GM18507 (cell line): ENCODE measurements around the gene HSPA8.
"Not testable (repeated sequence)": the region's sequence is repeated elsewhere in the genome, so short reads cannot be mapped to it uniquely, and the experiment has no call there.

ENCODE experiments used
- DNase-seq: peaks from one replicate; pipeline ENCODE4 v3.0.0; 2011; ENCODE audit warnings: low read depth; ENCODE audit not compliant: insufficient read length; ENCODE audit errors: extremely low spot score
- FAIRE-seq: peaks from 2 replicates; lab custom pipeline; 2011; peaks lifted over from hg19 to GRCh38; lab: Jason Lieb, UNC

The HSPA8 gene

DNA sequence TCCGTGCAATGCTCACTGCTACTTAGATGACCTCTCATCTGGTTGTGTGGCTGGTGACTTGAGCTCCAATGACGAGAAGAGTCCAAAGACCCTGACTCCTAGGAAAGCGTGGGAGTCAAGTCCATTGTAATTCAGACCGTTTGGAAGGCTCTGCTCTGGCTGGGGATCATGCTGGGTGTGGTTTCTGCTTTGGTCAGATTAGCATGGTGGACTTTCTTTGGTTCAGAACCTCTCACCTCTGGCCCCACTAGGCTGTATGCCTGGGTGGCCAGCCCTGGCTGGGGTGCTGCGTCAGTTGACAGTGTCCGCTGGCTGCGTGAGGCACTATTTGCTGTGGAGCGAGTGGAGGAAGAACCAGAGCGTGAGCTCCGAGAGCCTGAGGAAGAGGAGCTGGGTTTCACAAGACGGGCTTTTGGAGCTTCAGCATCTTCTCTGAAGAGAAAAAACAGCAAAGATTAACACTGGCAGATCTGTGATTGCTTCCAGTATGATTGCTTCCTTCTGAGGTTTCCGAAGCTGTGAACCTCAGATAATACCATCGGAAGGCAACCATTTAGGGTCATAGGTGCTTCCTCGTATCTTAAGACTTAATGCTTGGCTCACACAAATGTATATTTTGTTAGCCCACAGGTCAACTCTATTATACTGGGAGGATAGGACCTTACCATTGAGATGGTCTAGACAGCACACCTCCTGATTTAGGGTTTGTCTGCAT is 11.6 kb upstream of the HSPA8 start:
- FAIRE-seq (no peak), DNase-seq (no peak)

DNA sequence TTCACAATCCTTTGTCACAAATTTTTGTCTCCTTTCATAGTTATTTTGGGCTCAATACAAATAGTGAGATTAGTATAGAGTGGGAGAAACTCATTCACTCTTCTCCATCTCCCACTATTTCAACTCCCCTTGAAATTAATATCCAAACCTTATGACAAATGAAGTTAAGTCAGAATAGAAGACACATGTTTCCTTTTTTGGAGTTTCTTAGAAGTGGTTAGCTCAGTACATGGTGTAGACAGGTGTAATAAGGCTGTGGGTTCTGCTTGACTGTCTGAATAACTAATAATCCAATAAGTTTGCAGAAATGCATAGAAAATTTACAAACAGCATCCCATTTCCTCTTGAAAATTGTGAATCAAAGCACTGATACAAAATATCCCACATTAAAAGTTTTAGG is 10.8 kb upstream of the HSPA8 start:
- no peak for FAIRE-seq
- no peak for DNase-seq

DNA sequence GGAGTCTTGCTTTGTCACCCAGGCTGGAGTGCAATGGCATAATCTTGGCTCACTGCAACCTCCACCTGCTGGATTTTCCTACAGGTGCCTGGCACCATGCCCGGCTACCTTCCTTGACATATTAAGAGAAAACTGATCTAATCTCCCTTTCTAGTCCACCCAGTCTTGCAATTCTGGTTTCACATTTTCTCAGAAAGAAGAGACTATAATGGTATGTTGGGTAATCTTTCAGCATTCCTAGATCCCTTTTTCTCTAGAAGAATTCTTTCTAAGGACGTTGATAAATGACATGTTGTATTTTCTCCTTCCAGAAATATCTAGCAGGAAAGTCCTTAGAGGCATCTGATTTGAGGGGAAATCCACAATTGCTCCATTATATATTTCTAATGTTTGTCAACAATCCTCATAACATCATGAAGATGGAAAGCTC is 10.4 kb upstream of the HSPA8 start:
- no peak for FAIRE-seq
- DNase-seq: no peak

DNA sequence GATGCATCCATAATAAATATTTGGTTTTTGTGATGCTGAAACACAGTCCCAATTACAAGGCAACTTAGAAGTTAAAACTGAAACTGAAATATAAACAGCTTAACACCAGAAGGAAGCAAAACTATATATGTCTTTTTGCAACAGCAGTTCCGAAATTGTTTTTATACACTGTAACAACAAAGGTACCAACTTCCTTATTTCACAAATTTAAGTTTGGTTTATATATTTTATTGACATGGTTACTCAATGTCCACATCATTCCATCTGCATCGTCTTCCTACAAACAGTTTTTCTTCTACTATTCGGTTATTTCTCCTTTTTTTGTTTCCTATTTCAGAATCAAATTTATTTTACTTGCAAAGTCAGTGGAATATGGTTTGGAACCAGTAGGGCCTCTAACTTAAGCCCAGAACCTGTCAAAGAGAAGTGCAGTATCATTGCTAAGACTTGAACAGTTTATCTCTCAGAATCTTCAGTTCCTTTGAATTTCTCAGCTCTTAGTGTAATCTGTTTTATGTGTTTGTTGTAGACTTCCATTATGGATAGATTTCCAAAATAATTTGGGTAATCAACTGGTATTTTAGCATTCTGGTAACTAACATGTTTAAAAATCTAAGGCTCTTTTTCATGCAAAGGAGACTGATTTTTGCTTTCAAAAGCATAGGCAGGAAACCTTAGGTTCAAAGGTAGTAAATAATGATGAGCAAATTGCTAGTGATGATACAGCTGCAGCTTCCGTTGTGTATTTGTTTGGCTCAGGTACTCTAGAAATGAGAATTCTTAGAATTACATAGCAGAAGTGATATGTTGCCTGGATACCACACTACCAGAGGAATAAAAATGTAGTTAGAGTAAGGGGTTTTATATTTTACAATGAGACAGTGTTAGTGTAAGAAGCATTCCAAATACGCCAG is 8.2 kb upstream of the HSPA8 start:
- FAIRE-seq: peak; percentile 68
- no peak for DNase-seq

DNA sequence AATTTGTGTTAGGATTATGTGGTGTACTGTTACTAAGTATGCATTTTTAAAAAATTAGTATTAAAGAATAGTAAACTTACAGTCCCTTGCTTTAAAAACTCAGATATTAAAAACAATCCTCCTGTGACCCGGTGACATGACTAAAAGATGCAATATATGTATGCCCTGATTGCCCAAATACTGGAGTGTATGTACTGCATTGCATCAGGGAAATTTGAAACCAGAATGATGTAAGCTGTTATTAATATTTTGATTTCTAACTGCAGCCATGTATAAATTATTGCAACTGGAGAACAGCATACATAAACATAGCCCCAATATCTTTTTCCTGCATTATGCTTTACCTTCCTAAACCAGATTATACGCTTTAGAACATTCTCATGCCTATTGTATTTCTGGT is 3.7 kb upstream of the HSPA8 start:
- DNase-seq: no peak

DNA sequence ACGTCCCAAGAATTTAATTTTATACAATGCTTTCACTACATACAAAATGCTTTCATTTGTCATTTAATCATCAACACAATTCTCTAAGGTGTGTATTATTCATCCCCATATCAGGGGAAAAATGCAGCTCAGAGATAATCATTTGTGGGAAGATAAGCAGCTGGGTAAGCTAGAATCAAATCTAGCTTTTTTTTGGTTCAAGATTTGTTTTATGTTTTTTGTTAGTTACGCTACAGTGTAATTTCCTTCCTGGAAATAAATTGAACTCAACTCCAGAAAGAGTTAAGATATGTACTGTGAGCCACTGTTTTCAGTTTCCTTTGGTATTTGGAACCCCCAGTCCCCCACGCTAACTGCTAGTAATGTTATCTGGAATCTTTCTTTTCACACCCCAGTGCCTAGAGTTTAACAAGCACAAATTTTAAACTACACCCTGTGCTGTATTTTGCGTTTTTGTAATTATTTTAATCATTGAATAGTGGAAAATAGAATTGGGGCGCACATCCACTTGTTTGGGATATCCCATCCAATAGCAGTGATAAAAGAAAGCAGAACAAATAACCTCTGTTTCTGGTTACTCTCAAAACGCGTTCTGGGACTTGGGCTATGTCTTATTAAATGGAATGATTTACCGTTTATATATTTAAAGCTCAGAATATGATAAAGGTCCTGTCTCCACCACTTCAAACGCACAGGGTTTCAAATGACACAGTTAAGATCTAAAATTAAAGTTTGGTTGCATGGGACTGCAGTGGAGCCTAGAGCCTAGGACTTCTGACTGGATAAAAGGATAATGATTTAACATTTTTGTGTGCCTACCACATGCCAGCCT is 2.1 kb upstream of the HSPA8 start:
- FAIRE-seq (no peak), DNase-seq (no peak)

More for the DNA sequence above, 3.7 kb upstream of the HSPA8 start:
- no peak for FAIRE-seq

DNA sequence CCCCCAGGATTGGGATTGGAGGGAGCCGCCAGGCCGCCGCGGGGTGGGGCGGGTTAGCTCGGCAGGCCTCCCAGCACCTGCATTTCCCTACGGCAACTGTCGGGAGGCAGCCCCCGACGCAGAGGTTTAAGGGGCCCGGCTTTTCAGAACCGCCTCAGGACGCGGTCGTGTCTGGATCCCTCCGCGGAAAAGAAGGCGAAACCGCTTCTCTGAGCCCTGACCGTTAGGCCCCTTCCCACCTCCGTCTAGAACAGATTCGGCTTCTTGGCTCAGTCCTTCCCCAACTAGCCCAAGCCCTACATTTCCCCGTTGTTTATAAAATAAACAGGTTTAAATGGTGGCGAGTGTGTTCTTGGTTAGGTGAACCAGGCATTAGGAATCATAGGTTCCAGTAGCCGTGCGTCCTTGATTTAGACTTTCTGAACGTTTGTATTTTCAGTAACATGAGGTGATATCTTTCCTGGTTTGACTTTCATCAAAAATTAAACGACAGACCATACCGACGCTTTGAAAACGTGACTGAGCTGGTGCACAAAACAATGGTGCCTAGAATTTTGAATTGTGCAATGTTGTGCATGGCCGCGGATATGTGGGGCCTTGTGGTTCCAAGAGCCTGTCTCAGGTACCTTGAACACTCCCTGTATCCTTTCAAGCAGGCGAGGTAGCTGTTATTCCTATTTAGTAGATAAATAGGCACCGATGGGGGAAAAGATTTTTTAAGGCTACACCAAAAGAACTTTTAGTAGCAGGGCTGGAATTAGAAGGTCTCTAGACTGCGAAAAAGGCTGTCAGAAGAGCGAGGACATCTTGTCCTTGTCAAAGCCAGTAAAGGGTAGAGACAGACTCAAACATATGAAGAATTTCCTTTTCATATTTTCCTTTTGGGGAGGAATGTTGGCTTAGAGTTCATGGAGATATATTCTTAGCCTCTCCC is 1.2 kb upstream of the HSPA8 start:
- no peak for FAIRE-seq
- DNase-seq: no peak

DNA sequence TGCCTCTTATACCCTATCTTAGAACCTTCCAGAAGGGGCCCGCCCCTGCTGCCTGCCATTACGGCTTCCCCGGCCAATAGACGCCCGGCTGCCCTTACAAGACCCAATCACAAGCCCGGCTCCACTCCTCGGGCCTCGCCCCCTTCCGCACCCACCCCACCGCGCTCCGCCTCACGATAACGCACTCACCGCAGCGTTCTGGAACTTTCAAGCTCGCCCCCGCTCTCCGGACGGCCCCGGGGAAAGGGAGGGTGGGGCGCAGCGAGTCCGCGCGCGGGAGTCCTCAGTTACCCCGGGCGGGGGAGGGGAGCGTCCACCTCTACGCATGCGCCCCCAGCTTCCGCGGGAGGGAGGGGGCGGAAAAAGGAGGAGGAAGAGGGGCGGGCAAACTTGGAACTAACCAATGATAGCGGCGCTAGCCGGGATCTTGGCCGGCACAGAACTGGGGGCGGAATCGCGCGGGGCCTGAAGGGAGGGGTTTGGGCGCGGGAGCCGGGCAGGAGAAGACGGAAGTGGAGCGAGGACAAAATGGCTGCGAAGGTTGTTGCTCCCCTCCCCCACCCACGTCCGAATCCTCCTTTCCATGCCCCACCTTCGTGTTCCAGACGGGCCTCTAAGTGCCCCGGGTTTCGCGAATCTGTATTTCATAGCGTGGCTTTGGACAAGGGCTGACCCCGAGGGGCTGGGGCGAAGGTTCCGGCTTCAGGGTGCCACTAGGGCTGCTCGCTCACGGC is 389 bp upstream of the HSPA8 start:
- DNase-seq (peak; percentile 76), FAIRE-seq (peak; percentile 94)

DNA sequence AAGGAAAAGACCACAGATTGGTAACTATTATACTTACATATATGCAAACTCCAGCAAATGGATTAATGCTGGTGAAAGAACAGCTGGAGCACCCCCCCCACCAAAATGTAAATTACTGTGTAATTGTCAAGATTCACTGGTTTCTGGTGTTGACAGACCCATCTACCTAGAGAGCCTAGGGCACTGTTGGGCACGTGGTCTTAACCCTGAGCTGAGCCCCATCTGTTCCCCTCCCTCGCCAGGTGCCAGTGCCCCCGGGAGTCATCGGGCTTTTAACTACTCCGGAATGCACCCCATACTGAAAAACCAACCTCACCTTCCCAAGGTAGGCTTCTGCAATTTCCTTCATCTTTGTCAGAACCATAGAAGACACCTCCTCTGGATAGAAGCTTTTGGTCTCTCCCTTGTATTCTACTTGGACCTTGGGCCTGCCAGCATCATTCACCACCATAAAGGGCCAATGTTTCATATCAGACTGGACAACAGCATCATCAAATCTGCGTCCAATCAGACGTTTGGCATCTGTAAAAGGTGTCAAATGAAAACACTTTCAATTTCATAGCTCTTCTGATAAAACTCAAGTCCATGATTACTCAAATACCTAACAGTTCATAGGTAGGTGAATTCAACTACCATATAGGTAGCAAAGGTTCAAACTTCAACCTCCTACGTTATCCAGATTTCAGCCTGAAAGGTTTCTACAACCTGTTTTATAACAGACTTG is 1.5 kb downstream of the HSPA8 start:
- no peak for DNase-seq
- FAIRE-seq: no peak

DNA sequence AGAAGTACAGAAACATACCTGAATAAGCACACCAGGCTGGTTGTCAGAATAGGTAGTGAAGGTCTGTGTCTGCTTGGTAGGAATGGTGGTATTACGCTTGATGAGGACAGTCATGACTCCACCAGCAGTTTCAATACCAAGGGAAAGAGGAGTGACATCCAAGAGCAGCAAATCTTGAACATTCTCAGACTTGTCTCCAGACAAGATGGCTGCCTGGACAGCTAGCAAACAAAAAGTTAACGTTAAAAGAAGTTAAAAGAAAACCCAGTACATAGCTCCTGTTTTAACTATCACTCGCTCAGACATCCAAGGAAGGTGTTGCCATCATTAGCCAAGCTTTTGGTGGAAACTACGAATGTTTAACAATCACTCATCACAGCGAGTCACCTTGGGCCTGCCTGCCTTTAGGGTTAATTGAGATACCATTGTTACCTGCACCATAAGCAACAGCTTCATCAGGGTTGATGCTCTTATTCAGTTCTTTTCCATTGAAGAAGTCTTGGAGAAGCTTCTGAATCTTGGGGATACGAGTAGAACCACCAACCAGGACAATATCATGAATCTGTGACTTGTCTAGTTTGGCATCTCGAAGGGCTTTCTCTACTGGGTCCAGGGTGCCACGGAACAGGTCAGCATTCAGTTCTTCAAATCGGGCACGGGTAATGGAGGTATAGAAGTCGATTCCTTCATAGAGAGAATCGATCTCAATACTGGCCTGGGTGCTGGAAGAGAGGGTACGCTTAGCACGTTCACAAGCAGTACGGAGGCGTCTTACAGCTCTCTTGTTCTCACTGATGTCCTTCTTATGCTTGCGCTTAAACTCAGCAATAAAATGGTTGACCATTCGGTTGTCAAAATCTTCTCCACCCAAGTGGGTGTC is 2.7 kb downstream of the HSPA8 start:
- DNase-seq, FAIRE-seq: not testable (repeated sequence)

DNA sequence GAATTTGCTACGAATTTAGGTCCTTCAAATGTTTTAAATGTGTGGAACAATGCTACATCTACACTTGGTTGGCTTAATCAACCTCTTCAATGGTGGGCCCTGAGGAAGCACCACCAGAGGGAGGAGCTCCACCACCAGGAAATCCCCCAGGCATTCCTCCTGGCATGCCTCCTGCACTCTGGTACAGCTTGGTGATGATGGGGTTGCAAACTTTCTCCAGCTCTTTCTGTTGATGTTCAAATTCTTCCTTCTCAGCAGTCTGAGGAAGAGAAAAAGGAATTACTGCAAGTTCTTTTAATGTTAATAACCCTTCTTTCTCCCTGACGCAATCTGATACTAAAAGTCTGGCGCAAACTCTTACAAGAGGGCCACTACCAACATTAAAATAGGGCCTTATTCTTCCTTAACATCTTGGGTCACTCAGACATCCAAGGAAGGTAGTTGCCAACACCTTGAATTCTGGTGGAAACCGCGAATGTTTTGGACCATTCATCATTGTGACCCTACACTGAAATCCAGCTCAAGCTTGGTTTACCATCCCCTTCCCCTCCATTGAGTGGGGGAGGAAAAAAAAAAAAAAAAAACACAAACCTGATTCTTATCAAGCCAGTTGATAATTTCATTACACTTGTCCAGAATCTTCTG is 4.2 kb downstream of the HSPA8 start:
- FAIRE-seq (no peak), DNase-seq (no peak)

DNA sequence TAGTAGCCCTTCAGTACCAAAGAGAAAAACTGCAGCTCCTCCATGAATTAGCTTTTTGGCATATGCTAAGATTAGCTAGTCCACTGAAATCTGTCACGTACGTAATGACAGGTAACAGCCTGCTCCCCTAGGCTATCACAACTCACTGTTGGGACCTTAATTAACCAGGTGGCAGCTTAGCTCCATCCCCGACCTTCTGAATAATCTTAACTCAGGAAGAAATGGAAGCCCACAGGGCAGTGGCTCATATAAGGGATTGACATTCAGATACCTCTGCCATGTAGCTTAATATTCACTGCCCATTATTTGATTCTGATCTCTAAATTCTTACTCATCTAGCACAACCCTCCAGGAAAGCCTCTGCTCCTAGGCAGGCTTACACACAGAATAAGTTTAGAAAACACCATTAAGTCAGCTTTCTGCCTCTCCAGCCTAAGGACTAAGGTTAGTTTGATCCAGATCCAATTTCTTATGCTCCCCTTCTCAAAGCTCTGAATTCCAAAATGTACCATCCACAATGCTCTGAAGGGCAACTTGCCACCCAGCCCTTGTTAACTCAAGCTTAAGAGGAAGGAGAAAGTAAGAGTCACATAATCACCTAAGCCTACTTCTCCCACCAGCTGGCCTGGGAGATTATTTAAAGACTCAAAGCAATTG is 5.0 kb downstream of the HSPA8 start:
- FAIRE-seq (no peak), DNase-seq (no peak)

DNA sequence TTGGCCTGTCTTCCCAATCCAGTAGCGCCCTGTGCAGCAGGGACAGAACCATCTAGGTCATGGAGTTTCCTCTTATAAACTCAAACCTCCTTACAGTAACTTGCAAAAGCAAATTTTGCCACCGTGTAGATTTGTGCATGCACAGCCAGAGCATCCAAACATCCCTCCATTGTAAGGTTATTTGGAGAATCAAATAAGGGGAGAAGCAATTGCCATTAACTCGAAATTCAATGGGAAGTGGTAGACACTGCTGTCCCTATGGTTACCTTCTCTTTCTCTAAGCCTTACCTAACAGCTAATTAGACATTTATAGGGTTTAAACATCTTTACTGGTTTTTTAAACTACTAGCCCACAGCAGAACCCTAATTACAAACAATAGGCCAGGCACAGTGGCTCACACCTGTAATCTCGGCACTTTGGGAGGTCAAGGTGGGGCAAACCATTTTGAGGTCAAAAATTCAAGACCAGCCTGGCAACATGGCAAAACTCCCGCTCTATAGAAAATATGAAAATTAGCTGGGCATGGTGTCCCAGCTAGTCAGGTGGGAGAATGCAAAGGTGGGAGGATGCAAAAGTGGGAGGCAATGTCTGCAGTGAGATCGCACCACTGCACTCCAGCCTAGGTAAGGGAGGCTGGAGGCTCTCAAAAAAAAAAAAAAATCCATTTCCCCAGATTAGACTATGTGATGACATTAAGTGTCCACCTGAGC is 6.6 kb downstream of the HSPA8 start:
- DNase-seq (no peak), FAIRE-seq (no peak)

DNA sequence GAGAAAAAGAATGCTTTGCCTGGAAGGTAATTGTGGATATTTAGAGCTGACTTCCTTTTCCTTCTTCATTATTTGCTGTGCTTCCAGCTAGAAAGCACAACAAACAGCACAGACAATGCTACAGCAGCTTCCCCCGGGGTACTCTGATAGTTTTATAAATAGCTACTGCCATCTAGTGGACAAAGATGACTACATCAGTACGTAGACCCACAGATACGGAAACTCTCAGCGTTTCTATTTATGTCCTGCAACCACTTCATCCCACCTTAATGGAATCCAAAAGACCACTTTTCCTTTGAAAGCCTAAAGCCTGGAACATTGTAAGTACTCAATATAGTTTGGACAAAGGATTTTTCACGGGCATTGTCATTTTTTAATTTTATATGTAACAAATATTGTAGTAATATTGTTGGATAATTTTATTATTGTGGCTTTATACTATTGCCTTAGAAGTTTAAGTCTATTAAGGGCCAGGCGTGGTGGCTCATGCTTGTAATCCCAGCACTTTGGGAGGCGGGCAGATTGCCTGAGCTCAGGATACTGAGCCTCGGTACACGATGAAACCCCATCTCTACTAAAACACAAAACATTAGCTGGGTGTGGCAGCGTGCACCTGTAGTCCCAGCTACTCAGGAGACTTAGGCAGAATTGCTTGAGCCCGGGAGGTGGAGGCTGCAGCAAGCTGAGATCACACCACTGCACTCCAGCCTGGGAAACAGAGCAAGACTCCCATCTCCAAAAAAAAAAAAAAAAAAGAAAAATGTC is 7.5 kb downstream of the HSPA8 start:
- FAIRE-seq (peak; percentile 60), DNase-seq (no peak)
